Measurements from ENCODE around the gene COL15A1.
"Not testable (repeated sequence)": the region's sequence is repeated elsewhere in the genome, so short reads cannot be mapped to it uniquely, and the experiment has no call there.

COL15A1 gene

DNA sequence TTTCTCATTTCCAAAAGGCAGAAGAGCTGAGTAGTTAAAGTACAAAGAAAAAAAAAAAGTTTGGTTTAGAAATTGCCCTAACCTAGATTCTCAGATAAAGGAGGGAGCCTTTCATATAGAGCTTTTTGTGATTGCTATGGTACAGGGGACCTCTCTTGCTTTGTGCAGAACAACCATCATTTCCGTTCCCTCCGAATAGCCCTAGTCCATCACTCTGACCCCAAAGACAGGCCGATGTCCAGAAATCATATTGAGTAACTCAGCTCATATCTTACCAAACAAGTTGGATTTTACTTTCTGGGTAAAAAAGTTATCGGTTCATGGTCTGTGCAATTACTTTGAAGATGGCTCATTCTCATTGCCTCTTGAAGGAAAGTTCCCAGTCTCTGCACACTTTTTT lies 36.7 kb upstream of the COL15A1 start:
- H3K4me3 ChIP-seq (replicated peaks in 1 of 2; ENCODE audit: low read depth in 2 of 2, low read length in 2 of 2) = no peak overlapping the region
- DNase-seq (ENCODE audit: low read depth in 2 of 2) = peak in 1 of 2 donors; percentile 59
- TF ChIP-seq, protein P1, sequence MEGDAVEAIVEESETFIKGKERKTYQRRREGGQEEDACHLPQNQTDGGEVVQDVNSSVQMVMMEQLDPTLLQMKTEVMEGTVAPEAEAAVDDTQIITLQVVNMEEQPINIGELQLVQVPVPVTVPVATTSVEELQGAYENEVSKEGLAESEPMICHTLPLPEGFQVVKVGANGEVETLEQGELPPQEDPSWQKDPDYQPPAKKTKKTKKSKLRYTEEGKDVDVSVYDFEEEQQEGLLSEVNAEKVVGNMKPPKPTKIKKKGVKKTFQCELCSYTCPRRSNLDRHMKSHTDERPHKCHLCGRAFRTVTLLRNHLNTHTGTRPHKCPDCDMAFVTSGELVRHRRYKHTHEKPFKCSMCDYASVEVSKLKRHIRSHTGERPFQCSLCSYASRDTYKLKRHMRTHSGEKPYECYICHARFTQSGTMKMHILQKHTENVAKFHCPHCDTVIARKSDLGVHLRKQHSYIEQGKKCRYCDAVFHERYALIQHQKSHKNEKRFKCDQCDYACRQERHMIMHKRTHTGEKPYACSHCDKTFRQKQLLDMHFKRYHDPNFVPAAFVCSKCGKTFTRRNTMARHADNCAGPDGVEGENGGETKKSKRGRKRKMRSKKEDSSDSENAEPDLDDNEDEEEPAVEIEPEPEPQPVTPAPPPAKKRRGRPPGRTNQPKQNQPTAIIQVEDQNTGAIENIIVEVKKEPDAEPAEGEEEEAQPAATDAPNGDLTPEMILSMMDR (IDR thresholded peaks at IDR 0.05; ENCODE audit: low read depth, low read length) = no peak

DNA sequence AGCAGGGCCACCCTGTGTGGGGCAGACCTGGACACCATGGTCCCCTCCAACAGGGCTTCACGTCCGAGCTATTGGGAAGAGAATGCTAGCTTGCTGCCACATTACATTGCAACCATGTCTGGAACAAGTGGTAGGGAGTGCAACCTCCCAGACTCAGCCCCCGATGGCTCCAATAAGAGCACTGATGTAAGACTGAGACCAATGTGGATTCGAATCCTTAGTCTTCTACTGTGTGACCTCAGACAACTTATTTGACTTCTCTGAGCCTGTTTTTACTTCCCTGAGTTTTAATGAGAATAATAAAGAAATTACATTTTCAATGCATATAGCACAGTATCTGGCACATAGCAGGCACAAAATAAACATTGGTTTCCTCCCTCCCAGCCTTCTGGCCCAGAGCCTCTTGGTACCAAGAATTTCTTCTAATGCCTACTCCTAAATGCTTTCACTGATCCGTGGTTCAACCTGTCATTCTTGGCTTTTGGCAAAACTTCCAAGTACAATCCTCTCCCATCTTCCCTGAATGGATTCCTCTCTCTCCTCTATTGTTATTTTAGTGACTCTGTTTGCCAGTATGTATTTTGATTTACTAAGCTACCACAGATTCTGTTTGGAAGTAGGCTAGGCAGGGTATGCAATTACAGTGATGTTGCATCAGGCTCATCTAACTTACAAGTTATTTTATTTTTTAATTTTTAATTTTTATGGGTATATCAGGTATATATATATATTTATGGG lies 34.6 kb upstream of the COL15A1 start:
- H3K4me3 ChIP-seq (replicated peaks in 1 of 2; ENCODE audit: low read depth in 2 of 2, low read length in 2 of 2) = no peak overlapping the region
- TF ChIP-seq, protein P1 (IDR thresholded peaks at IDR 0.05; ENCODE audit: low read depth, low read length) = no peak
- peak; percentile 33 to 87 for DNase-seq (ENCODE audit: low read depth in 2 of 2)

- TF ChIP-seq, protein P1 (IDR thresholded peaks at IDR 0.05; ENCODE audit: low read depth, low read length) = no peak
- no peak overlapping the region for H3K4me3 ChIP-seq (replicated peaks in 1 of 2; ENCODE audit: low read depth in 2 of 2, low read length in 2 of 2)
- no peak for DNase-seq (ENCODE audit: low read depth in 2 of 2)
These were observed 33.8 kb upstream of the COL15A1 start for GRCh38 chr9:98909935-98910334.

DNA sequence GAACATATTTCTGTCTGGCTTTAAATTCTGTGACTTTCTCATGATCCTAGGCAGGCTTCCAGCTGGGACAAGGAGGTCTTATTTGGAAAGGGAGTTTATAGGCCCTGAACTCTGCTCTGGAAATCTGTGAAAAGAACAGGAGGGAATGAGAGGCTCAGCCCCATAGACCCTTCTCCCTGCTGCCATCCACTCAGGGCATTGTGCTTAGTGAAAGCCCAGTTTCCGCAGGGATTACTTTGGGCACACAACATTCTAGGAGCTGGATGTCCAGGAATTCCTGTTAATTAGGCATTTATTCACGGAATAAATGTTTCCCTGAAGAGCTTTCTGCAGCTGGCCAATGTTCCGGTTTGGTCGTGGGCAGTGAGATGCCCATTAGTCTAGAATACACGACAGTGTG lies 32.7 kb upstream of the COL15A1 start:
- TF ChIP-seq, protein P1 (IDR thresholded peaks at IDR 0.05; ENCODE audit: low read depth, low read length) = no peak
- no peak for DNase-seq (ENCODE audit: low read depth in 2 of 2)
- no peak overlapping the region for H3K4me3 ChIP-seq (replicated peaks in 1 of 2; ENCODE audit: low read depth in 2 of 2, low read length in 2 of 2)

DNA sequence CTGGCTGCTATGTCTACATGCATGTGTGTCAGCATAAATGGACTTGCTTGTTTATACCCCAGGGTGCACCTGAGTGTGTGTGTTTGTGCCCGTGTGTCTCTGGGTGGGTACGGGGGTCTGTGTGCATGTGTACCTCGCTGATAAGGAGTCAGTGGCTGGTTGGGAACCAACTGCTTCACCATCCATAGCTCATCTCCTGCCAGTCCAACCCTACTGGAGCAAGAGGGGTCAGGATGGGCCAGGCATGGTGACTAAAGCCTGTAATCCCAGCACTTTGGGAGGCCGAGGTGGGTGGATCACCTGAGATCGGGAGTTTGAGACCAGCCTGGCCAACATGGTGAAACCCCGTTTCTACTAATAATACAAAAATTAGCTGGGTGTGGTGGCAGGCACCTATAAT lies 32.0 kb upstream of the COL15A1 start:
- not testable (repeated sequence) for DNase-seq (ENCODE audit: low read depth in 2 of 2)

DNA sequence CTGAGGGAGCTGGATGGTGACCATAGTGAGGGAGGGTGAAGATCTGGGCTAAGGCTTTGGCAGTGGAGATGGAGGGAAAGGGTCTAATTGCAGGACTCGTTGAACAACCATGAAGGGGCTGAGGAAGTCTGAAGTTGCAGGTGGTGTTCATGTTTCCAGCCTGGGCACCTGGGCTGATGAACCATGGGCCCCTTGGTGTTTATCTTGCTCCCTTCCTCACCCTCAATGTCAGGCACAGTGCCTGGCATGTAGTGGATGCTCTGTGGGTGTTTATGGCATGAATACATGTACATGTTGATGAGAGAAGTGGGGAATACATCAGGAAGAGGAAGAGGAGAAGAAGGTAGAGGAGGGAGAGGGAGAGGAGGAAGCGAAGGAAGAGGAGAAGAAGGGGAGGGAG lies 31.3 kb upstream of the COL15A1 start:
- TF ChIP-seq, protein P1 (IDR thresholded peaks at IDR 0.05; ENCODE audit: low read depth, low read length) = no peak
- H3K4me3 ChIP-seq (replicated peaks in 1 of 2; ENCODE audit: low read depth in 2 of 2, low read length in 2 of 2) = no peak overlapping the region
- no peak for DNase-seq (ENCODE audit: low read depth in 2 of 2)

More for the DNA sequence above, 32.0 kb upstream of the COL15A1 start:
- not testable (repeated sequence) for H3K4me3 ChIP-seq (replicated peaks in 1 of 2; ENCODE audit: low read depth in 2 of 2, low read length in 2 of 2)

DNA sequence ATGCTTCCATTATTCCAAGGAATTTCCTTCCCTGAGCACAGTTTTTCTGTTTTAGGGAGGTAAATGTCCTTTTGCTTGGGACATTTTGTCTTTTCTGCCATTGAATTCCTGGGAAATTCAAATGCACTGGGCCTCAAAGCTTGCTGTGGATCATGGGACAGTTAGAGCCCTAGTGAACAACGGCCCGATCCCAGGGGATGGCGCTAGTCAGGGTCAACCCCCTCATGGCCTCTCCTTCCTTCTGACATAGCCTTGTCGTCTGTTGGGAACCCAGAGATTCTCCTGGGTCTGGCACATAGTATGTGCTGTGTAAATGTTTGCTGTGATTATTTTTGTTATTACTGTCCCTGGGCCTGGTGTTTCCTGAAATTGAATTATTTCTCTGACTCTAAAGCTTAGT lies 30.7 kb upstream of the COL15A1 start:
- H3K4me3 ChIP-seq (replicated peaks in 1 of 2; ENCODE audit: low read depth in 2 of 2, low read length in 2 of 2) = no peak overlapping the region
- DNase-seq (ENCODE audit: low read depth in 2 of 2) = no peak
- TF ChIP-seq, protein P1 (IDR thresholded peaks at IDR 0.05; ENCODE audit: low read depth, low read length) = no peak

All from cardiac fibroblast (primary cell).